Activated naive CD4-positive, alpha-beta T cell (primary cell): ENCODE measurements around the gene NCKAP5L.
"Not testable (repeated sequence)": the region's sequence is repeated elsewhere in the genome, so short reads cannot be mapped to it uniquely, and the experiment has no call there.

Experiments
- DNase-seq, 4 experiments: peaks; one replicate each; lab custom pipeline; 2025; lab: John Stamatoyannopoulos, UW

The NCKAP5L gene

GRCh38 chr12:49865782-49866135, 37.5 kb upstream of the NCKAP5L start:
- no peak for DNase-seq

- no peak for DNase-seq
Measured at GRCh38 chr12:49865109-49865781, 37.0 kb upstream of the NCKAP5L start.

- no peak for DNase-seq
Measured at GRCh38 chr12:49864798-49865090, 36.5 kb upstream of the NCKAP5L start.

GRCh38 chr12:49863946-49864797, 36.0 kb upstream of the NCKAP5L start:
- no peak for DNase-seq

- not testable (repeated sequence) for DNase-seq
Measured at GRCh38 chr12:49860921-49861320, 32.7 kb upstream of the NCKAP5L start.

GRCh38 chr12:49855890-49856289, 27.7 kb upstream of the NCKAP5L start:
- DNase-seq, result not testable (repeated sequence)

GRCh38 chr12:49854976-49855375, 26.8 kb upstream of the NCKAP5L start:
- no peak for DNase-seq

- DNase-seq, result no peak
Measured at GRCh38 chr12:49853671-49854070, 25.5 kb upstream of the NCKAP5L start.

GRCh38 chr12:49847161-49847560, 18.9 kb upstream of the NCKAP5L start:
- DNase-seq, result no peak

GRCh38 chr12:49846032-49846431, 17.8 kb upstream of the NCKAP5L start:
- no peak for DNase-seq

- DNase-seq, result no peak
Measured at GRCh38 chr12:49843876-49844437, 15.7 kb upstream of the NCKAP5L start.

- DNase-seq, result no peak
Measured at GRCh38 chr12:49843411-49843810, 15.2 kb upstream of the NCKAP5L start.

GRCh38 chr12:49842519-49843352, 14.5 kb upstream of the NCKAP5L start, which contains the start of gene BCDIN3D:
BCDIN3D (minus strand) TSS chr12:49843106; CDS start chr12:49843087, 19 bp downstream.
- peak; percentile 77 to 88 (median 82) for DNase-seq

- DNase-seq, result no peak
Measured at GRCh38 chr12:49838973-49839633, 10.9 kb upstream of the NCKAP5L start.

GRCh38 chr12:49832836-49833421, 4.7 kb upstream of the NCKAP5L start:
- DNase-seq, result no peak

GRCh38 chr12:49831717-49832116, 3.5 kb upstream of the NCKAP5L start:
- DNase-seq, result no peak

GRCh38 chr12:49827401-49828099, 663 bp downstream of the NCKAP5L start:
- DNase-seq, result peak in 2 of 4 experiments; percentile 12 to 29

- DNase-seq, result no peak
Measured at GRCh38 chr12:49827051-49827400, 1.2 kb downstream of the NCKAP5L start.

- no peak for DNase-seq
Measured at GRCh38 chr12:49825971-49826421, 2.2 kb downstream of the NCKAP5L start.

- no peak for DNase-seq
Measured at GRCh38 chr12:49825360-49825970, 2.7 kb downstream of the NCKAP5L start.
